Measurements from ENCODE around the gene HCN2.
"Not testable (repeated sequence)": the region's sequence is repeated elsewhere in the genome, so short reads cannot be mapped to it uniquely, and the experiment has no call there.

The HCN2 gene

DNA sequence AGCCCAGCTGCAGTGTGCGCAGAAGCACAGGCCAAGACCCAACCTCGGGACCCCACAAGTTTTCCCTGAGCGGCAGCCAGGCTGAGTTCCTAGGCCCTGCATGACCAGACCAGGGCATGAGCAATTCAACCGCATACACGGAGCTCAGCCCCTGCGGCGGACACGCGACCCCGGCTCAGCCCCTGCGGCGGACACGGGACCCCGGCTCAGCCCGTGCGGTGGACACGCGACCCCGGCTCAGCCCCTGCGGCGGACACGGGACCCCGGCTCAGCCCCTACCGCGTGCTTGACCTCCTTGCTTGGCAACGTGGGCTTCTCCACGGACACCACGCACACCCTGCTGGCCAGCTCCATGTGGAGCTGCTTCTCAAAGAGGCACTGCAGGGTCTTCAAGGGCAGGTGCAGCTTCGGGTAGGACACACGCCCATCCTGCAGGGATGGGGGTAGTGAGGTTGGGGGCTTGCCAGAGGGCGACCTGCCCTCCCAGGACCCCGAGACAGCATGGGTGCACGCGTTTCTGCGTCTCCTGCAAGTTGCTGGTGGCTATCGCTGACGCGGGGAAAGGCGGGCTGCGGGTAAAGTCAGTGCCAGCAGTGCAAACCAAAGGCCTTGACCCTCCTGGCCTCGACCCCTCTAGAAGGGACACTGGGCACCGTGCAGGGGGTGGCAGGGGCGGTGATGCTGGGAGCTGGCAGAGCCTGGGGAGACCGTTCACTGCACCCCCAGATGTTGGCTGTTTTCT lies 33.7 kb downstream of the HCN2 start:
- TF ChIP-seq CTCF (IDR thresholded peaks at IDR 0.05; ENCODE audit: low read depth, low read length), result no peak
- DNase-seq (ENCODE audit: low read depth in 2 of 2), result no peak
- H3K4me3 ChIP-seq (replicated peaks in 1 of 2; ENCODE audit: low read depth in 2 of 2, low read length in 2 of 2), result no peak overlapping the region

DNA sequence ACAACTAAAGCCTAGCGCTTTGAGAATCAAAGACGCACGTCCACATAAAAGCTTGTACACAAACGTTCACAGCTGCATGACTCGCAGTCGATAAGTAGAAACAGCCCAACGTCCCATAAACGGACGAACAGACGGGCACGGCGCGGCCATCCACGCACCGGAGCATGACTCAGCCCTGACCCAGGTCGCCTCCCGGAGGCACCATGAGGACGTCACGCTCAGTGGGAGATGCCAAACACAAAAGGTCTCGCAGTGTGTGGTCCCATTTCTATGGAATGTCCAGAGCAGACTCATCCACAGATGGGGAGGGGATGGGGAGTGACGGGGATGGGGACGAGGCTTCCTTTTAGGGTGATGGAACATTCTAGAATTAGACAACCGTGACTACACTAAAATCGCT lies 34.3 kb downstream of the HCN2 start:
- no peak for TF ChIP-seq CTCF (IDR thresholded peaks at IDR 0.05; ENCODE audit: low read depth, low read length)
- H3K4me3 ChIP-seq (replicated peaks in 1 of 2; ENCODE audit: low read depth in 2 of 2, low read length in 2 of 2), result no peak overlapping the region
- DNase-seq (ENCODE audit: low read depth in 2 of 2), result peak; percentile 69 to 88

DNA sequence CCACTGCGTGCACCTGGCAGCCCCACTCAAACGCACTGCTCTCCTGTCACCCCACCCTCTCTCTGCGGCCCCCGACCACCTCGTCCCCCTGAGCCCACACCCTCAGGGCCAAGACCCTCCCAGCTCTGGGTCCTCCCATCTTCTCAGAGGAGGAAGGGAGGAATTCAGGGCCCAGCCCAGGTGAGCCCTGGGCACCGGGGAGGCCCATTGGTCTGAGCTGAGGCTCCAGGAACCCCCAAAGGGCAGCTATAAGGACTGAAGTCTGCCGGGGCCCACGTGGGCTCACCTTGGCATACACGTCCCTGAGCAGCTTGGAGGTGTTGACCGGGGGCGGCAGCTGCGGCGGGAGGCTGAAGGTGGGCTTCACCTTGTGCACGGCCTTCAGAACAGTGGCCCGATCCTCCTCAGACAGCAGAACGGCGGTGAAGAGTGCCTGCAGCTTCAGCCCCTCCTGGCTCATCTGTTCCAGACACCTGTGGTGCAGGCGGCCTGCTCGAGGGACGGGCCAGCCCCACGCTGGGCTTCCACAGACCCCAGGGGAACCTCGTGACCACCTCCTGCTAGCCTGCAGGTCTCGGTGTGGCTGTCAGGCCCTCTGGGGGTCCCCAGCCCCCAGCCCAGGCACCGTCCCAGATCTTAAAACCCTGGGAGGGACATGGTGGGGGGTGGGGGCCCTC lies 34.9 kb downstream of the HCN2 start:
- no peak for TF ChIP-seq CTCF (IDR thresholded peaks at IDR 0.05; ENCODE audit: low read depth, low read length)
- no peak overlapping the region for H3K4me3 ChIP-seq (replicated peaks in 1 of 2; ENCODE audit: low read depth in 2 of 2, low read length in 2 of 2)
- DNase-seq (ENCODE audit: low read depth in 2 of 2), result no peak

DNA sequence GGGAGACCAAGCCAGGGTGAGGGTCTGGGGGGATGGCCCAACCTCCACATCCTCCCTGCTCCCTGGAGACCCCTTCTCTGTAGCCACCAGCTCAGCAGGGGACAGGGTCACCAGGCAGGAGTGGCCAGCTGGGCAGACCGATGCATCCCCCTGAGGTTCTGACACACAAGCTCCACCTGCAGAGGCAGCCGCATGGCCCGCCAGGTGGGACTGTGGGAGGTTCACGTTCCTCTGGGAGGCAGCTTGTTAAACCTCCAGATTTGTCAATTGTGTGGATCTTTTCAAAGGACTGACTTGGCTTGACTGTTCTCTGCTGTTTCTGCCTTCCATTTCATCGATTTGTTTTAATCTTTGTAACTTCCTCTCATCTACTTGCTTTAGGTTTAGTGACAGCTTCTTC lies 35.6 kb downstream of the HCN2 start:
- no peak overlapping the region for H3K4me3 ChIP-seq (replicated peaks in 1 of 2; ENCODE audit: low read depth in 2 of 2, low read length in 2 of 2)
- TF ChIP-seq CTCF (IDR thresholded peaks at IDR 0.05; ENCODE audit: low read depth, low read length), result no peak
- DNase-seq (ENCODE audit: low read depth in 2 of 2), result no peak

- H3K4me3 ChIP-seq (replicated peaks in 1 of 2; ENCODE audit: low read depth in 2 of 2, low read length in 2 of 2); DNase-seq (ENCODE audit: low read depth in 2 of 2): not testable (repeated sequence)
Measured at GRCh38 chr19:626566-626965, 36.9 kb downstream of the HCN2 start.

DNA sequence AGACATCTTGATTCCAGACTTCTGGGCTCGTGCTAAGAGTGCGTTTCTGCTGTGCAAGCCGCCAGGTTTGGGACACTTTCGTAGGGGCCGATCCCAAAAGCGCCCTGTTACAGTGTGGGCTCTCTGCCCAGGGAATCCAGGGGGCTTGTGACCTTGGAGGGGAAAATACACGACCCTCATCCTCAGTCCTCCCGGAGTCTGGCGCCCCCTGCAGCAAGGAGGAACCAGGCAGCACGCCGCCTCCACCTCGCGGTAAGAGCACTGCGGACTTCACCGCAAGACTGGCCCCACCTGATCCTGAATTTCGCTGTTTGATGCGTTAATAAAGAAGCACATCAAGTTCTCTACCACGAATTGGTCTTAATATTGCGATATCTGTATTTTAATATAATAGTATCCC lies 38.5 kb downstream of the HCN2 start:
- H3K4me3 ChIP-seq (replicated peaks in 1 of 2; ENCODE audit: low read depth in 2 of 2, low read length in 2 of 2), result no peak overlapping the region
- TF ChIP-seq CTCF (IDR thresholded peaks at IDR 0.05; ENCODE audit: low read depth, low read length), result peak; percentile 42
- no peak for DNase-seq (ENCODE audit: low read depth in 2 of 2)

GRCh38 chr19:629515-629914 lies 39.8 kb downstream of the HCN2 start:
- H3K4me3 ChIP-seq (replicated peaks in 1 of 2; ENCODE audit: low read depth in 2 of 2, low read length in 2 of 2), result not testable (repeated sequence)

More at GRCh38 chr19:629515-629914, 39.8 kb downstream of the HCN2 start:
- not testable (repeated sequence) for DNase-seq (ENCODE audit: low read depth in 2 of 2)
